GM12892 (cell line): ENCODE results near the gene RAB30.
A peak's percentile ranks its signal among the peaks of the same experiment; 100 is the strongest.
"Not testable (repeated sequence)": the region's sequence is repeated elsewhere in the genome, so short reads cannot be mapped to it uniquely, and the experiment has no call there.

Experiments used
- DNase-seq: peaks from one replicate; pipeline ENCODE4 v3.0.0; 2011; ENCODE audit not compliant: insufficient read length
- FAIRE-seq: peaks from 2 replicates; lab custom pipeline; 2011; peaks lifted over from hg19 to GRCh38; lab: Jason Lieb, UNC
- POLR2A ChIP-seq: IDR thresholded peaks from 2 replicates; pipeline ENCODE4 v1.6.1; 2011; ENCODE audit warnings: low read depth, low read length, control low read depth
- POLR2AphosphoS5 ChIP-seq: IDR thresholded peaks from 2 replicates; pipeline ENCODE4 v1.6.1; 2011; ENCODE audit warnings: low read depth, low read length, control low read depth
- TAF1 ChIP-seq: IDR thresholded peaks from 2 replicates; pipeline ENCODE4 v1.6.1; 2011; ENCODE audit warnings: low read depth, mild to moderate bottlenecking, control low read depth, low read length, borderline replicate concordance

RAB30 gene

DNA sequence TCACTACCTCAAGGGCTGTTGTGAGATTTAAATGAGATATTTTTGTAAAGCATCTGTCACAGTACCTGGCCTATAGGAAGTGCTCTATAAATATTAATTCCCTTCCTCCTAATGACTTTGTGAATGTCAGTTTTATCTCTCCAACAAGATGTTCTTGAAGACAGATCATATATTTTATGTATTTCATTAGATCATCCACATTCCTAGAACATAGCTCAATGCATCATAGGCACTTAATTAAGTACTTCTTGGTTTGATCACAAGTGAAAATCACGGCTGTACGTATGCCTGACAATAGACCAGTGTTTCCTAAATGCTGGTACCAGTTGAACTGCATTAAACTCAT is 49.9 kb downstream of the RAB30 start:
- FAIRE-seq (no peak), DNase-seq (no peak)
- TF ChIP-seq TAF1 (no peak), POLR2AphosphoS5 (no peak), POLR2A (no peak)

- no peak for TF ChIP-seq POLR2A
- DNase-seq (no peak), FAIRE-seq (no peak)
These were observed 50.5 kb downstream of the RAB30 start for GRCh38 chr11:83020942-83021779.

DNA sequence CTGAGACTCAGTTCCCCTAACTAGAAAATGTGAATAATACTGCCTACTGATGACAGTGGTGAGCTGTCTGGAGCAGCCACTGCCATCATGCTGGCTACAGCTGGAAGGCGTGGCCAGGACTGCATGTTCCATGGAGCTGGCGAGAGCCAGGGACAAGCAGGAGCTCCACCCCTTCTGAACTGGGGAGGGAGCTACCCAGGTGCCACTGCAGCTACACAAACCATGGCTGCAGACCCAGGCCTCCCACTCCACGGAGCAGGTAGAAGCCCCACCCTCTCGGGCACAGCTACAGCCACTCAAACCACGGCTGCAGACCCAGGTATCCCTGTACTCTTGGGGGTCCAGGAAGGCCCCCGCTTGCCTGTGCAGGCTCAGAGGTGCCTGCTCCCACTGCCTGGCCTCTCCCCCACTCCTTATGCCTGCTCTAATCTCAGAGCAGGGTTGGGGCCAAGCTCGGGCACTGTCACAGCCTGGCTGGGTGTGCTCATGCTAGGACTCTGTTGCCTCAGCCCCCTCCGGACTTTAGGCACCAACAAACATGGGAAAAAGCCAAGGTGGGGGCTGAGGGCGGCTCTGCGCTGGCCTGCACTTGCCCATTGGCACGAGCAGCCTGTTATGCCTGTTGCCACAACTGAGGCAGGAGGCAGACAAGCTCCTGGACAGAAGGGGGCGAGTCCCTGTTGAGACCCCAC is 51.7 kb downstream of the RAB30 start:
- DNase-seq: no peak
- no peak for TF ChIP-seq POLR2AphosphoS5
- TF ChIP-seq TAF1: no peak
- no peak for TF ChIP-seq POLR2A
- FAIRE-seq: no peak

DNA sequence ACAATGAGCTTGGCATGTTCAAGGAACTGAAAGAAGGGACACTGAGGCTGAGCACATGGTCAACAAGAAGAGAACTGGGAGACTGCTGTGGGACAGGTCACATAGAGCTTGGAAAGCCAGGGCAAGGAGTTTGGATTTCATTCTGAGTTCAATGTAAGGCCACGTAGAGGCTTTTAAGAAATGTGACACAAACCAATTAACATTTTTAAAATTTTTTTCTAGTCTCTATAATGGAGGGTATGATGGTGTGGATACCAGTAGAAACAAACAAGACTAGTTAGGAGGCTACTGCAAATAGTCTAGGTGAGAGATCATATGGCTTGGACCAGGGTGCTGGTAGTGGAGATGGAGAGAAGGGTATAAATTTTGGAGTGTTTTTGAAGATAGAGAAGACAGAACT is 56.7 kb downstream of the RAB30 start:
- FAIRE-seq (no peak), DNase-seq (no peak)
- TF ChIP-seq POLR2AphosphoS5 (no peak), POLR2A (no peak), TAF1 (no peak)

GRCh38 chr11:83012168-83013067 is 59.3 kb downstream of the RAB30 start:
- FAIRE-seq (no peak), DNase-seq (no peak)
- TF ChIP-seq POLR2AphosphoS5 (no peak), TAF1 (no peak), POLR2A (no peak)

DNA sequence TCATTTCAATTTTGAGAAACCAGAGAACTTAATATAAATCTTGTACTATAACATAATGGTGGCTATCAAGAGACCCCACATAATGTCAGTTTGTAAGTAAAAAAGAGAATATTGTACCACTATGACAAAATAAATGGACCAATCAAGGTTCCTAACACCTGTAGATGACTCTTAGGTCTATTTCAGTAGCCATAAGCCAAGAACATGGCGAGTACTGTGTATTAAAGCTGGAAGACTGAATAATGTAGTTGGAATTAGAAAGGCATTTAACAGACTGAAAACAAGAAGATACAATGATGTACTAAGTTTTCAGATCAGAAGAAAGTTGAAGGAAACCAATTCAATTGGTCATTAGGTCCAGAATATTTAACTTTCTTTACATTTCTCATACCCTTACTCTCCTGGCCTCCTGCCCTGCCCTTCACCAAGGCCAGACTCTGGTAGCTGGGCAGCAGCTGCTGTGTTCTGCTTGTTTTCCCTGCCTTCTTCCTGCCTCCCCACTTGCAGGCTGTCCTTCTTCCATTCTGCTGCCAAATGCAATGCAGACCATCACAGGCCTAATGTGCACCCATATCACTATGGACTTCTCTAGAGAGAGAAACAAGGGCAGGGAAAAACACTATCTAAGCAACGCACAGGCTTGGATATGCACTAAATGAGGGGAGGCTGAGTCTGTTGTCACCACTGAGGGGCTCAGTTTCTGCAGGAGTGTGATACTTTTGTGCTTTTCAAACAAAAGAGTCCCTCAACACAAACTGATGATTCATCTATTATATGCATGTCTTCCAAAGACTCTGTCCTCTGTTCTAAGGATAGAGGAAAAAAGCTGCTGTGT is 60.1 kb downstream of the RAB30 start:
- DNase-seq: no peak
- no peak for FAIRE-seq
- TF ChIP-seq POLR2AphosphoS5 (no peak), TAF1 (no peak), POLR2A (no peak)

- no peak for FAIRE-seq
- TF ChIP-seq TAF1: no peak
- TF ChIP-seq POLR2AphosphoS5: no peak
- no peak for TF ChIP-seq POLR2A
- no peak for DNase-seq
These were observed 61.7 kb downstream of the RAB30 start for GRCh38 chr11:83009999-83010398.

GRCh38 chr11:83009136-83009535 is 62.6 kb downstream of the RAB30 start:
- DNase-seq, FAIRE-seq: not testable (repeated sequence)

- FAIRE-seq (no peak), DNase-seq (no peak)
- TF ChIP-seq POLR2AphosphoS5 (no peak), TAF1 (no peak), POLR2A (no peak)
These were observed 63.1 kb downstream of the RAB30 start for GRCh38 chr11:83008581-83008923.

- TF ChIP-seq POLR2AphosphoS5: no peak
- TF ChIP-seq TAF1: no peak
- no peak for TF ChIP-seq POLR2A
- DNase-seq (no peak), FAIRE-seq (peak; percentile 82)
These were observed 63.7 kb downstream of the RAB30 start for GRCh38 chr11:83007909-83008580.

- no peak for FAIRE-seq
- TF ChIP-seq TAF1: no peak
- no peak for TF ChIP-seq POLR2A
- no peak for TF ChIP-seq POLR2AphosphoS5
These were observed 64.2 kb downstream of the RAB30 start for GRCh38 chr11:83007477-83007876.

GRCh38 chr11:83006877-83007330 is 64.8 kb downstream of the RAB30 start:
- FAIRE-seq (peak; percentile 90), DNase-seq (peak; percentile 31)
- TF ChIP-seq TAF1: no peak
- no peak for TF ChIP-seq POLR2A
- no peak for TF ChIP-seq POLR2AphosphoS5

More at GRCh38 chr11:83007477-83007876, 64.2 kb downstream of the RAB30 start:
- no peak for DNase-seq
